HL-60 (cell line): ENCODE results near the gene CTNNA3.

Experiments used
- DNase-seq, 2 experiments: peaks; one replicate each; pipeline ENCODE4 v3.0.0-alpha.2; 2010 to 2020; ENCODE audit warnings: low read depth in 1 of 2, low spot score in 1 of 2
- H3K27ac ChIP-seq: fragments of 250-450 bp; sonication (Bioruptor Pico); replicated peaks from 2 replicates; pipeline ENCODE4 v1.5.1; 2020; ENCODE audit warnings: mild to moderate bottlenecking, moderate library complexity
- H3K27me3 ChIP-seq: fragments of 250-450 bp; sonication (Bioruptor Pico); 2 replicates; pipeline ENCODE4 v1.5.1; 2021; ENCODE audit warnings: mild to moderate bottlenecking, moderate library complexity; ENCODE audit not compliant: insufficient read depth, poor library complexity, severe bottlenecking
- H3K4me3 ChIP-seq: replicated peaks from 2 replicates; pipeline ENCODE4 v1.5.1; 2011; ENCODE audit warnings: mild to moderate bottlenecking, control low read depth, low read length; ENCODE audit not compliant: insufficient read depth
- CTCF ChIP-seq: IDR thresholded peaks from one replicate; pipeline ENCODE4 v1.5.1; 2011; ENCODE audit warnings: low read length, control low read depth, inconsistent platforms; ENCODE audit not compliant: insufficient read depth
- GABPA ChIP-seq: IDR thresholded peaks from 2 replicates; pipeline ENCODE4 v1.6.1; 2012; ENCODE audit warnings: low read depth
- POLR2AphosphoS5 ChIP-seq: IDR thresholded peaks from 2 replicates; pipeline ENCODE4 v1.6.1; 2012; ENCODE audit warnings: low read depth
- REST ChIP-seq: IDR thresholded peaks from 2 replicates; pipeline ENCODE4 v1.6.1; 2012; ENCODE audit warnings: low read depth; ENCODE audit not compliant: insufficient replicate concordance
- SPI1 ChIP-seq: IDR thresholded peaks from 2 replicates; pipeline ENCODE4 v1.6.1; 2012; ENCODE audit warnings: low read depth, mild to moderate bottlenecking, borderline replicate concordance

CTNNA3 gene

GRCh38 chr10:66026321-66026720 lies 1669.7 kb downstream of the CTNNA3 start:
- DNase-seq = no peak
- TF ChIP-seq POLR2AphosphoS5 = no peak
- no peak for TF ChIP-seq SPI1
- no peak for TF ChIP-seq CTCF
- no peak for TF ChIP-seq GABPA
- TF ChIP-seq REST = no peak
- Histone ChIP-seq H3K27me3 (no peaks in the 10 kb centered on the region), H3K27ac (no peak overlapping the region), H3K4me3 (no peak overlapping the region)

GRCh38 chr10:66025186-66025585 lies 1670.8 kb downstream of the CTNNA3 start:
- no peak for DNase-seq
- Histone ChIP-seq H3K4me3 (no peak overlapping the region), H3K27me3 (no peaks in the 10 kb centered on the region), H3K27ac (no peak overlapping the region)
- TF ChIP-seq GABPA = no peak
- TF ChIP-seq CTCF = no peak
- no peak for TF ChIP-seq POLR2AphosphoS5

GRCh38 chr10:66021423-66021822 lies 1674.6 kb downstream of the CTNNA3 start:
- TF ChIP-seq GABPA = no peak
- no peak for TF ChIP-seq SPI1
- TF ChIP-seq POLR2AphosphoS5 = no peak
- no peak for TF ChIP-seq REST
- no peak for TF ChIP-seq CTCF
- no peak overlapping the region for H3K27ac ChIP-seq
- DNase-seq = no peak
- no peak overlapping the region for H3K4me3 ChIP-seq
- no peaks in the 10 kb centered on the region for H3K27me3 ChIP-seq

- TF ChIP-seq GABPA (no peak), CTCF (no peak), REST (no peak), SPI1 (no peak), POLR2AphosphoS5 (no peak)
- no peak overlapping the region for H3K27ac ChIP-seq
- H3K27me3 ChIP-seq = no peaks in the 10 kb centered on the region
- H3K4me3 ChIP-seq = no peak overlapping the region
- DNase-seq = no peak
Measured at GRCh38 chr10:66008221-66008620, 1687.8 kb downstream of the CTNNA3 start.
